RPMI7951 (cell line): ENCODE data around the gene LHFPL6. TPM values are rescaled to one million over a fixed set of nuclear protein-coding genes. Genes with fewer than 3 reads are reported as not detected.

ENCODE experiments used
- DNase-seq: peaks from one replicate; pipeline ENCODE4 v3.0.0-alpha.2; 2012; ENCODE audit warnings: low read depth
- total RNA-seq: library from RNA; depleted of rRNA; stranded (reverse); fragments of >200 nt; shearing (Covaris generic); gene quantifications from 2 replicates; pipeline ENCODE4 v1.2.3, GENCODE V29; 2014

The LHFPL6 gene
- total RNA-seq, 1 experiment from 2014 or later = 34.7 TPM

DNA sequence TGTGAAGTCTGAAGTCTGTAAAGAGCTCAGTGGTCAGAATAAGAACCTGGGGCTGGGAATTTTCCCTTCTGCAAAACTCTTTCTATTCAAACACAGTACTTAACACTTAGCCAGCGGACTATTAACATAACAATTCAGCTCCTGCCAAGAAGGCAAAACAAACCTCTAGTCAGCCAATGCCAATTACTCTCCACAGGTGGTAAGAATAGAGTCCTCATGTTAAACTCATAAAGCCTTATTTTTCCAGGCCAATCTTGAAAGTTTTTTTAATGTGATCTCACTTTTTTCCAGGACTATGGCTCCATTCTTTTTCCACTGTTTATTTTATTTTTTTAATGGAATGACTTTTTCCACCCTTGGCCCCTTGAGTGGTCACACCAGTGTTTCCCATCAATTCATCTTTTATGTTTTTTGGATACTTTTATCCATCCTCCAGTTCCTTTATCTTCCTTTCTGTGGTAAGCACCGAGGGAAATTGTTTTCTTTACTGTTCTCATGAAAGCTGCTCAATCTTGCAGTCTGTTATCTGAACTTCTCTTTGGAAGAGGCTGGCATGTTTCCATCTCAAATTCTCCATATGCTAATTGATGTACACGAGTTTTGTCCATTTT is 217.3 kb downstream of the LHFPL6 start:
- no peak for DNase-seq

DNA sequence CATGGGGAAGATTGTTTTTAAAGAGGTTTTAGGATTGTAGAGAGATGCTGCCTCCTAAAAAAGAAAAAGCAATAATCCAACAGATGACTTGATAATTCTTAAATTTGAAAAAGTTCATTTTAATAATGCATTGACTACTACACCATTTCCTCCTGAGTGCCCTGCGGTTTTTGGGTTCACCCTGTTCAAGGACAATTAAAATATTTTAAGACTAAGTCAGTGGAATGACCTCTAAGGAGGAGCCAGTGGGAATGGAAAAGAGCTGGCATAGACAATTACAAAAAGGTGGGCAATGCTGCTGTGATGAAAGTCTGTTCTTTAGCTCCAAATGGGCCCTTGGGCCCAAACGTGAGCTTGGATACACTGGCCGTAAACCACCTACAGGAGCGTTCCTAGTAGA is 217.8 kb downstream of the LHFPL6 start:
- no peak for DNase-seq

DNA sequence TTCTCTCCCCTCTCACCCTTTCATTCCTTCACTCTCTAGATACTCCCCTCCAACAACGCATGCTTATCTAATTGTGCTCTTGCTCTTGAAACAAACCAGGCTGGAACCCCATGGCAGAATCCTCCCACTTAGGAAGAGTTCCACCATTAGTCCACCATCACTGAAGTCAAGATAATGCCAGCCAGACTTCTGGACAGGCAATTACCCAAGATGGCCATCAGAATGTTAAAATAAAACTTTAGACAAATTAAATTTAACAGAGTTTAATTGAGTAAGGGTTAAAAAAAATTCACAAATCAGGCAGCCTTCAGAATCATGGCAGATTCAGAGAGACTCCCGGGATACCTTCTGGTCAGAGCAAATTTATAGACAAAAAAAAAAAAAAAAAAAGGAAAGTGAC is 221.5 kb downstream of the LHFPL6 start:
- DNase-seq = no peak

DNA sequence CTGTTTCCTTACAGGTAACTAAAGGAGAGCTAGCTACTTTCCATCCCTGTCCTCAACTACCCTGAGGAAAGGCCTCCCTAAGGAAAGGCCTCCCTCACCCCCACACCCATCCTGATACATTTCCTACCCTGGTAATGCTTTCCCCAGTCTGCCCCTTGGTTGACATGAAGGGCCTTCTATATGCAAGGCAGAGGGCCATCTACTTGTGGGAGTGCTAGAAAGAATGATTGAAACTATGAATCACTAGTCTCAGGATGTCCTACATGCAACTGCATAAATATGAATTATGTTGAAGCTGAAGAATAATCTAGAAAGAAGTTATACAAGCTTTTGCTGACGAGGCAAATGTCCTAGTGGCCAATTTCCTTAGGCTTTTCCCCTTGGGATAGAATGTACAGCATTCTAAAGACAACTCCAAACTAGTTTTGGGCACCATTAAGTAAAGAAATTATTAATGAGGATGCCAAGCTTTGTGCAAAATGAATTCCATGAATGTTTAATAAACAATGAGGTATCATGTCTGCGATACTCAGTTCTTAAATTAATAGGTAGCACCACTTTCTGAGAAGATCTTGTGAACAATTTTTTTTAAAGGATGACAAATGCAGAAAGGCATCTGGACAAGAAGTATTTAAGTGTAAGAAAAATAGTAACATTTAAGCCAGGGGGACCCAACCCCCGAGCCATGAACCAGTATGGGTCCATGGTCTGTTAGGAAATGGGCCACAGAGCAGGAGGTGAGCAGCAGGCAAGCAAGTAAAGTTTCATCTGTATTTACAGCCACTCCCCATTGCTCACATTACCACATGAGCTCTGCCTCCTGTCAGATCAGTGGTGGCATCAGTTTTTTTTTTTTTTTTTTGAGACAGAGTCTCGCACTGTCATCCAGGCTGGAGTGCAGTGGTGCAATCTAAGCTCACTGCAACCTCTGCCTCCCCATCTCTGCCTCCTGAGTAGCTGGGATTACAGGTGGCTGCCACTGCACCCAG is 223.0 kb downstream of the LHFPL6 start:
- DNase-seq = no peak

DNA sequence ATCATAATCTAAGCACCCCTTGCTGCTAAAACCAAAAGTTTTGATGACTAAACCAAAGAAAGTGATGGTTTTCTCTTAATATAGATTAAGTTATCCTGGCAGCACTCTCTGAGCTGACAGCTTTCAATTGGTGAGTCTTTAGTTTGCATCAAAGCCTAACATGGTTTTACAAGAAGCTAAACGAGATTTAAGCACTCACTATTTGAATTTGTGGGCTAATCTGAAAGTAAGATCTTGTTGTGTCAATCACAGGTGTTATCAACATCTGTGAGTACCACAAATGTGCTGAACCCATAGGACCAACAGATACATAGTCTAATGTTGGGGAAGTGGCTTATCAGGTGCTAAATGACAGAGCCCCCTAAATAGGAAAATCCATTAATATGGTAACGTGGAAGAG is 223.9 kb downstream of the LHFPL6 start:
- no peak for DNase-seq

DNA sequence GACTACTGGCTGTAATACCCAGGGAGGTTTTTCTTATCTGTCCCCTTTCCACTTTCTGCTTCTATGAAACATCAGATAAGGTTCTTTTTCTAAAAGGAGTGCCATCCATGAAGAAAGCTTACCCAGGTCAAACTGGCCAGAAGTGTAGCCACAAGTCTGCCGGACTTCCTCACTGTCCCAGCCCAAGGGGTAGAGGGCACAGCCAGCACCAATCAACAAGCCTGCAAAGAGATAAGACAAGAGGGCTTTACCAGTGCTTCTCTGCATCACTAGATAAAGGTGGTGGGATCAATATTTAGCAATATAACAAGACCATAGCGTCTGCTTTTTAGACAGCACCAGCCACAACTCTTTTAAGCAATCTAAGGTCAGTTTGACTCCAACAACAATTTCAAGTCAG is 224.7 kb downstream of the LHFPL6 start:
- DNase-seq = no peak

DNA sequence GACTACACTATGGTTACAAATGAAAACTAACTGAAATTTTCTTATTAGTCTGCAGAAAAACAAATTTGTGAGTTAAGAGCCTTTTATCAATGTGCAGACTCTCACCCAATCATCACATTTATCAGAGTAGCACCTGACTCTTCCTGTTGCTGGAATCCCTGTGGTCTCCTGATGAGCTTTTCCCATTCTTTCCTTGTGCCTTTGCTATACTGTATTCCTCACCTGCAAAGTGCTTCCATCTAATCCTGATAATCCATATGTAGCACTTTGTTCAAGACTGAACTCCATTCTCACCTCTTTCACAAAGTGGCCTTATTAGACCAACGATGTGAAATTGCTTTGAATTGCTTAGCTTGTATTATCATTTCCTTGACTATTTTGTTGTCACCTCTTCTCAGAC is 225.3 kb downstream of the LHFPL6 start:
- no peak for DNase-seq

DNA sequence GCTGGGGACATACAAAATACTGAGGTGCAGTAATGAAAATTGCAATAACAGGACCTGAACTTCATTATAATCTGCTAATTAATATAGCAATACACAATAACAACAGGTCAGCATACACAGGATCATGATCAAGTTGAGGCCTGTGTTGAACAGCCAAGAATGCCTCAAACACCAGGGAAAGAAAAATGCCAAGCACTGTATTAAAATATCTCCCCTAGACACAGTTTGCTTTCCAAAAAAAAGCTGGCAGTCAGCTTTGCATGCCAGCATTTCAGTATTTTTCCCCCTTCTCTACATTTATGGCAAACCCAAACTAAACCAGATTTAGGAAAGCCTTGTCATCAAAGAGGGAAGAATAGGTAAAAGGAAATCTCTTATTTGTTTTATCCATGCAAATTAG is 226.9 kb downstream of the LHFPL6 start:
- no peak for DNase-seq

DNA sequence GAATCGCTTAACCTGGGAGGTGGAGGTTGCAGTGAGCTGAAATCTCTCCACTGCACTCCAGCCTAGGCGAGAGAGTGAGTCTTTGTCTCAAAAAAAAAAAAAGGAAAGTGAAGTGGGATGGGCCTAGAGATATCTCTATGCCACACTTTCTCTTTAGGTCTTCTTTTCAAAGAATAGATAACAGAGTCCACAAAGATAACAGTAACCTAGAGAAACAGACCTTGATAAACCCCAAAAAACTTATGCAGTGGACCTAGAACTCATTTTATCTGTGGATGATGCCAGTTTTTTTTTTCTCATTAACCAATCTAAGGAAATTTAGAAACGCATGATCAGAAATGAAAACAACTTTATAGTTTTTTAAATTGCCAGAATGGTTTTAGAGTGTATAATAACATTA is 227.4 kb downstream of the LHFPL6 start:
- DNase-seq = no peak

DNA sequence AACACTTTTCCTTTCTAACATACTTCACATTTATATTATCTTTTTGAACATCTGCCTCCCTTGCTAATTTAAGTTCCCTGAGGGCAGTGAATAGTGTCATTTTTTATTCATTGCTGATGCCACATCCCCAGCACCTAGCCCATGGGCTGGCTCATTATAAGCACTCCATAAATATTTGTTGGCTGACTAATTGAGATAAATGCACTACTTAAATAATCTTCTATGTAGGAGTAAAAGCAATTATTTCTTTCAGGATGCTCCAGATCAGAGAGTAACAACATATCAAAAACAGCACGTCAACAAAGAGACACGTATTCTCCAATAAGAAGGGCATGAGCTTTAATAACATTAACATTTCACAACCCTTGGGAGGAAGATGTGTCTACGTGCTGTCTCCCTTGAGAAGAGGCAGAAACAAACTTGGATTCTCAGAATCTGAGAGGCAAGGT is 228.2 kb downstream of the LHFPL6 start:
- DNase-seq = peak; percentile 4

DNA sequence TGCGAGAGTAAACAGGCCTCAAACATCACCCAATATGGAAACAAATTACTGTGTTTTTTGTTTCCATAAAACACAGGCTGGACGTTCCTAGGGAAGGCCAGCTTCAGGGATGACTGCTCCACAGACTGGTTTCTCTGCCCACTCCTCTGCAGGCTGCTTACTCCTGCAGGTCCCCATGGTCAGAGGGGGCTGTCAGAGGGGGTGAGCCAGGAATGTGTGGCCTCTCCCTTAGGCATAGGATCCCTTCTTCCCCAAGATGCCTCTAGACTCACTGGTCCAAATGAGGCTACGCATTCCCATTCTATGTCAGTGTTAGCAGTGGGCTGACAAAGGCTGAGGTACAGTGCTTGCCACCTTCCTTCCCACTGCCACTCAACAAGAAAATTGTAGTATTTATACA is 229.8 kb downstream of the LHFPL6 start:
- no peak for DNase-seq

DNA sequence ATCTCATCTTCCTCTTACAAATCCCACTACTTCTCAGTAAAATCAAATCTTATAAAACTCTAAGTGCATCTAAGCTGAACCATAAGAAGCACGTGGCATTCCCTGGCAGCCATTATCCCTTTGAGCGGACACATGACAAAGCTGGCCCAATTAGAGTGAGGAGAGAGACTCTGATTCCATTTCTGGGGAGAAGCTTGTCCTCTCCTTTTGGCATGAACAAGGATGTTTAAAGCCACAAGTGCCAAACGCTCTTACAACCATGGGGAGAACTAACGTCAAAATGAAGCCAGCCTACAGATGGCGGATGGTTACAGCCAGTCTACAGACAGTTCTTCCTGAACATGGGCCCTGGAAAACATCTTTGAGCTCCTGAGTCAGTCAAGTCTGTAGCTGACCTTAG is 231.3 kb downstream of the LHFPL6 start:
- no peak for DNase-seq

DNA sequence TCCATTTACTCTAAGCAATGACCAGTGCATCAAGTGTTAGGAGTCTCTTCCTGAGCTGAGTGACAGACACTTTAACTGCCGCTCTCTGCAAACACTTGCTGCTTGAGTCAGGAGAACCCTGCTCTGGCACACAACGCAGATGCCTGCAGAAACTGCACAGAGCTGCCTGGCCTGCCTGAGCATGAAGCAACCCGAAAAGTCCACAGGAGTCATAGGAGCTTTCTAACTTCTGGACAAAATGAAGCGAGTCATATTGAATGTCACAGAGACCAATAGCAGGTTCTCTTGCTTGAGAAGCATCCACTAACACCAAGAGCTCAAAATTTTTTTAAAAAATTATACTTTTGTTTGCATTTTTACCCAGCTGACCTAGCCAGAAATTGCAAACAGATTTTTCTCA is 232.4 kb downstream of the LHFPL6 start:
- no peak for DNase-seq

DNA sequence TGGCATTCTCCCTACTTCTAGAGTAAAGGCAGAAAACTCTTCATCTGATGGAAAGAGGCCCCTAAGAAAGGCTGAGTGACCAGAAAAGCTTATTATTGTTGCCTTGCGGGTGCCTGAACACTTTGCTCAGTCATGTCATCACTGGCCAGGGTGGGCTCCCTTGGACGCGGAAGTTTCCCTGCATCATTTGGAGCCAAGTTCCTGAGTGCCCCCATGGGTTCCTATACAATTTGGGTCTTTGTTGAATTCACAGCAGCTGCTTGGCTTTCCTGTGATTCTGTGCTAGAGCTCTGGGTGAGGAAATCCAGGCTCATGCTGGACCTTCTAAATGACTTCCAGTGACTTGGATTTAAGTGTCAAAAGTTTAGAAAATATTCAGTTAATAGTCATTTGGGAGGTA is 232.9 kb downstream of the LHFPL6 start:
- DNase-seq = no peak

DNA sequence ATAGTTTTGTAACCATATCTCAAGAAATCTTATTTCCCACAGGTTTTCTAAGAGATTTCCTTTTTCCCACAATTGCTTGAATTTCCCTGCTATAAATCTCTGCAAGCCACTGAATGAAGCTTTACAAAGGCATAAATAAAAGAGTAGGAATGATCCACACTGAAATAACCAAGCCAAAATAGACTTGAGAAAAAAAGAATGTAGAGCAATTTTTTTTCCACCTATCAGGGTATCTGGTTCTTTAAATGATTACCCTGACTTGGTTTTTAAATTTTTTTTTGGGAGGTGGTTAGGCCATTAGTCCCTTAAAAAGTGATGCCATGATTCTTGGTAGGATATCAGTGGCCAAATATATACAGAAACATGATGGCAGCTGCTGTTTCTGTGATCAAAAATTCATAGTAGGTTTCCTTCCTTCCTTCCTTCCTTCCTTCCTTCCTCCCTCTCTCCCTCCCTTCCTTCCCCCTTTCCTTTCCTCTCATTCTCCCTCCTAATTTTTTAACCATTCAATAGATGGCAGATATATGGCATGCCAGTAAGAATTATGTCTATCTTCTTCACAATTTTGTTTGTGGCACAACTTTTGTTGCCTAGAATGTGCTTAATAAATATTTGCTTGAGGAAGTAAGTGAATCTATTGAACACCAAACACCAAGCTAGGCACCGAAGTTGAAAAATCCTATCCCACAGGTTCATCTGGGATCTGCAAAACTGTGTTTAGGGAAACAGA is 233.7 kb downstream of the LHFPL6 start:
- DNase-seq = no peak

DNA sequence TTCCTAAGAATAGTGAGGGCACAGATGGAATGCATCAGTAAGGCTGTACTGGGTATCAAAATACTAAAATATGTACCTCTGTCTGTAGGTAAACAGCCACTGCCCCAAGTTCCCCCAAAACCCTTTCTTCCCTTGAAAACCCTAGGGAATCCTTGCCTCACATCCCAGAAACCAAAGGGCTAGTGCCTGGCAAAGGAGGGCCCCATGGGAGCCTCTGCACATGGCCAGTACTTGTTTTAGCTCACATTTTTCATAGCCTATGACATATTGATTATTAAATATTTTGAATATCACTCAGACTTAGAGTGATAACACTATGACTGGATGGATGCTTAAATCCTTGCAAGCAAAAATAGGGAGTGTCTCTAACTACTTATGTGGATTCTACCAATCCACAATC is 237.1 kb downstream of the LHFPL6 start:
- no peak for DNase-seq

DNA sequence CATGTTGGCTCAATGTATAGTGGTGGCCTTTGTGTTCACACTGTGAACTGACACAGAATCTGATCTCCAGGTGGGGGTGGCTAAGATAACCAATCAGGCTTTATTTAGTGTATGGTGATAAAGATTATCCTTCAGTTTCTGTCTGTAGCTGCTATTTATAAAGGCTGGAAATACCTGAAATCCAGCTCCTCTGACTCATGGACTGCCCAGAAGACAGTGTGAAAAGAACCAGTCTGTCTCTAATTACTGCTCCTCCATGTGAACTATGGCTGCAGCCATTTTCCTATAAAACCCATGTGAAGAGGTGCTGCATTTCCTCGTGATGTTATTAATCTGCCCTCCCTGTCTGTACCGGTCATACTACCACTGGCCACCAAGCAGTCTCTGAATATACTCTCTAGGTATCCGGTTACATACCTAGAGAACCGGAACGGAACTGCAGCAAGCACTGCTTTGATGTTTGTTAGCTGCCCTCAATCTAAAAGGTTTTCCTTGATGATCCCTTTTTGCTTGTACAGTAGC is 238.0 kb downstream of the LHFPL6 start:
- DNase-seq = peak; percentile 14

DNA sequence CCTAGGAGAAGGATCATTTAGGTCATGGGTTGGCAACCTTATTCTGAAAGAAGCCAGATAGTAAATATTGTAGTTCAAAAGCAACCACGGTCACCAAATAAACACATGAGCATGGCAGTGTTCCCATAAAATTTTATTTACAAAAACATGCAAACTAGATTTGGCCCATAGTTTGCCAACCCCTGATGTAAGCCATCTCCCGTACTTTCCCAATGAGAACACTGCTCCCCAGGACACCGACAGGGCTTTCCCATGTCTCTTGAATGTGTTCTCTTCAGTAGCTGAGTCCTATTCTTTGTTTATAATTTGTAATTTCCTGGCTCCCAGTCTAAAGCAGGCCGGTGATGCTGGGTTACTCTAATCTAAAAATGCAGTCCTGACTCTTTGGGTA is 239.6 kb downstream of the LHFPL6 start:
- no peak for DNase-seq

DNA sequence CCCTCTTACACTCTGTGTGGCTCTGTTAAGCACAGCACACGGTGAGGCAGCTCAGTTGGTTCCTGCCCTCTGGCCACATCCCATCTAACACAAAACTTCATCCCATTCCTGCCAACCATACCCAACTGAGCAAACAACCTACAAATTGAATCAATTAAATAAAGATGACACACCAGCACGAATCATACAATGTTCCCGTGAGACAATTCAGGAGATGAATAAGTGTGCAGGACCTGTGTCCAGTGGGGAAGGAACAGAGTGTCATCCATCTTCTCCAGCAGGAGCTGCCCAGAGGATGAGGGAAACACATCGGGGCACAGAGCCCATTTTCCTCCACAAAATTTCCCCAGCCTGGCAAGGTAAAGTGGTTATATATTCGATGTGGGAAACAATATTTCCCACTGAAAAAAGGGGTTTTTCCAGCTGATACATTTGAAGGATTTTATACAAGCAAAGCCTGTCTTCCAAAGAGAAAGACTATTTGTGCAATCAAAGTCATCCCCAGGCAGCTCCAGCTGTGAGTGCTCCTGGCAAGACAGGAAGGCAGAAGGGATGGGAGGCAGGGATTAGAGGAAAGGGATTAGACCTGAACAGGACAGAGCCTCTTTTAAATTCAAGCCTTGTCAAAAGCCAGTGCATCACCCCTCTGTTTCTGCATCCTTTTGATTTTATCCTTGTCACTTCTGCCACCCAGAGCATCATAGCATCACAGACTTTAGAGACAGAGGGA is 240.2 kb downstream of the LHFPL6 start:
- DNase-seq = peak; percentile 11

DNA sequence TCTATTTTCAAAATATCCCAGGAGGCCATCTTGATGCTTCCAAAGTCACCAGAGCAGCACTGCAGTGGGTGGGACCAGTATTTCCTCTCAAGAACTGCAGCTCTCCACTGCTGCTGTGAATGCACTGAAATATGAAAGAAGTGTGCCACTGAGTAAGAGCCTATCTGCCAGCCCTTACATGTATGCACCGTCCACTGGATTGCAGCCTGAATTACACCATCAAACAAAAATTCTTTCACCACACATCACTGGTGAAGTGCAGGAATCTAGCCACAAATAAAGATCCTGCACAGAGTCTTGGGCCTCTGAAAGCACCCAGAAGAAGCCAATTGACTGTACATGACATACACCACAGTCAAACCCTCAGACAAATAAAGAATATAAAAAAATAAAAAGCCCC is 249.0 kb downstream of the LHFPL6 start:
- peak; percentile 10 for DNase-seq

DNA sequence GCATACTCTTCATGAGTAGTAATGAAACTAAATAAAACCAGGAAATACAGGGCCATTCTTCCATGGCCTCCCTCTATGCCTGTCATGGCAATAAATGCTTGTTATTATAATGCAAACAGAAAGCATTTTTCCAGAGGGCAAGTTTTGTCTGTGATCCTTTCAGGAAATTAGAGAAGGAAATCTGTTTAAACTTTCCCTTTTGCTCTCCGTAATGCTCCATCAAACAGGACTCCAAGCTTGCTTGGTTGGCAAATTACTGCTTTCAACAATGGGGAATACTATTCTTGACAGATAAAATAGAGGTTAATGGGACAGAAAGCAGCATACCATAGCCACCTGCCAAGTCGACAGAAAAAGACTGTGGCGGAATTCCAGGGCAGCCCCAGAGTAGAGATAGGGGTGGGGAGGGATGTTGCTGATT is 252.5 kb downstream of the LHFPL6 start:
- no peak for DNase-seq
